Activated B cell treated with CpG ODN at 0.5 μM for 24 hours (primary cell): ENCODE results near the gene MAP3K2. TPM values are rescaled to one million over a fixed set of nuclear protein-coding genes. Genes with fewer than 3 reads are reported as not detected.

Experiments
- ATAC-seq: fragments of 200-7000 bp; cut with Tn5 transposase; one replicate; pipeline ENCODE4 v1.10.0; 2021; ENCODE audit warnings: low read depth, mild to moderate bottlenecking, moderate library complexity
- CTCF ChIA-PET: fragments of 350-600 bp; sonication (Branson Sonifier 250); formaldehyde crosslinking; loops from one replicate; lab custom pipeline; 2021; ENCODE audit warnings: antibody characterized with exemption; lab: Charles Lee
- POLR2A ChIA-PET: fragments of 350-600 bp; sonication (Branson Sonifier 250); formaldehyde crosslinking; loops from one replicate; lab custom pipeline; 2021; ENCODE audit warnings: antibody characterized with exemption; lab: Charles Lee
- DNase-seq: peaks from one replicate; pipeline ENCODE4 v3.0.0; 2022
- H3K27ac Mint-ChIP-seq: one replicate; pipeline ENCODE4 v1.8.0; 2020; ENCODE audit warnings: mixed read lengths
- H3K27me3 Mint-ChIP-seq: one replicate; pipeline ENCODE4 v1.8.0; 2021; ENCODE audit warnings: mixed read lengths
- H3K36me3 Mint-ChIP-seq: one replicate; pipeline ENCODE4 v1.8.0; 2021; ENCODE audit warnings: low read depth, mixed read lengths
- H3K4me1 Mint-ChIP-seq: one replicate; pipeline ENCODE4 v1.8.0; 2021; ENCODE audit warnings: mixed read lengths
- H3K4me3 Mint-ChIP-seq: one replicate; pipeline ENCODE4 v1.8.0; 2020; ENCODE audit warnings: mild to moderate bottlenecking, mixed read lengths
- H3K9me3 Mint-ChIP-seq: one replicate; pipeline ENCODE4 v1.8.0; 2020; ENCODE audit warnings: mixed read lengths
- CTCF ChIP-seq: fragments of 200-600 bp; IDR thresholded peaks from one replicate; pipeline ENCODE4 v1.8.0; 2022; ENCODE audit warnings: antibody characterized with exemption, mild to moderate bottlenecking
- intact Hi-C: fragments of 100-400 bp; cut with micrococcal nuclease; formaldehyde crosslinking; loops from one replicate; pipeline ENCODE4 v1.15.1; 2024
- total RNA-seq: library from RNA; stranded (reverse); gene quantifications from 2 replicates; pipeline ENCODE4 v1.2.3, GENCODE V29; 2022

Gene MAP3K2
- total RNA-seq, 1 donor from 2014 or later, result 77.7 TPM

GRCh38 chr2:127378720-127379119 lies 9.1 kb downstream of the MAP3K2 start:
- H3K27me3 Mint-ChIP-seq, result no peaks in the 10 kb centered on the region
- POLR2A ChIA-PET, result interaction anchor here (0.6 to 1.4 kb wide), 3 partner anchors 11 to 818 kb away, joined by 5 read pairs; no protein-coding TSS in a partner anchor

GRCh38 chr2:127377262-127377661 lies 10.5 kb downstream of the MAP3K2 start:
- POLR2A ChIA-PET, result no interaction called here

More at GRCh38 chr2:127378720-127379119, 9.1 kb downstream of the MAP3K2 start:
- Mint-ChIP-seq H3K4me3 (no peak overlapping the region), H3K36me3 (peaks cover 36% of the 10 kb centered on the region), H3K27ac (no peak overlapping the region), H3K9me3 (peaks cover 8% of the 10 kb centered on the region), H3K4me1 (peaks cover 58% of the 10 kb centered on the region)
- CTCF ChIA-PET, result no interaction called here
- DNase-seq (no peak), ATAC-seq (no peak)
- TF ChIP-seq CTCF, result no peak
- intact Hi-C loops, result no loop called here

GRCh38 chr2:127376257-127376656 lies 11.5 kb downstream of the MAP3K2 start:
- ATAC-seq, result no peak
- ChIA-PET CTCF (no interaction called here), POLR2A (no interaction called here)
- intact Hi-C loops, result no loop called here
- H3K27ac Mint-ChIP-seq, result no peak overlapping the region
- no peak for TF ChIP-seq CTCF
- H3K4me3 Mint-ChIP-seq, result no peak overlapping the region
- DNase-seq, result no peak
- H3K4me1 Mint-ChIP-seq, result peaks cover 44% of the 10 kb centered on the region
- H3K27me3 Mint-ChIP-seq, result no peaks in the 10 kb centered on the region
- peaks cover 41% of the 10 kb centered on the region for H3K36me3 Mint-ChIP-seq
- H3K9me3 Mint-ChIP-seq, result peaks cover 13% of the 10 kb centered on the region

More at GRCh38 chr2:127377262-127377661, 10.5 kb downstream of the MAP3K2 start:
- no peak for TF ChIP-seq CTCF
- DNase-seq, result no peak
- peaks cover 13% of the 10 kb centered on the region for H3K9me3 Mint-ChIP-seq
- H3K4me1 Mint-ChIP-seq, result peaks cover 49% of the 10 kb centered on the region
- CTCF ChIA-PET, result no interaction called here
- no peak overlapping the region for H3K4me3 Mint-ChIP-seq
- no peaks in the 10 kb centered on the region for H3K27me3 Mint-ChIP-seq
- no peak for ATAC-seq
- H3K36me3 Mint-ChIP-seq, result peaks cover 33% of the 10 kb centered on the region
- peak overlapping the region; percentile 43 for H3K27ac Mint-ChIP-seq
- intact Hi-C loops, result no loop called here

GRCh38 chr2:127373362-127374083 lies 14.3 kb downstream of the MAP3K2 start:
- Mint-ChIP-seq H3K4me3 (no peak overlapping the region), H3K36me3 (peaks cover 49% of the 10 kb centered on the region), H3K9me3 (peaks cover 18% of the 10 kb centered on the region), H3K27ac (no peak overlapping the region), H3K4me1 (peaks cover 25% of the 10 kb centered on the region), H3K27me3 (no peaks in the 10 kb centered on the region)
- no peak for DNase-seq
- ChIA-PET CTCF (no interaction called here), POLR2A (no interaction called here)
- no peak for TF ChIP-seq CTCF
- ATAC-seq, result no peak
- intact Hi-C loops, result loop anchor here (2.0 kb wide), 1 partner anchor 13 kb away; the partner anchor contains the start of gene MAP3K2

GRCh38 chr2:127371037-127371436 lies 16.7 kb downstream of the MAP3K2 start:
- H3K4me1 Mint-ChIP-seq, result peaks cover 28% of the 10 kb centered on the region
- no peak overlapping the region for H3K4me3 Mint-ChIP-seq
- H3K36me3 Mint-ChIP-seq, result peaks cover 38% of the 10 kb centered on the region
- peaks cover 18% of the 10 kb centered on the region for H3K9me3 Mint-ChIP-seq
- DNase-seq, result no peak
- no peaks in the 10 kb centered on the region for H3K27me3 Mint-ChIP-seq
- ChIA-PET POLR2A (no interaction called here), CTCF (no interaction called here)
- no peak for TF ChIP-seq CTCF
- intact Hi-C loops, result no loop called here
- no peak overlapping the region for H3K27ac Mint-ChIP-seq
- no peak for ATAC-seq
